SK-N-MC (cell line): ENCODE measurements around the gene C8A.

Source experiments
- EZH2 ChIP-seq: fragments of 200-600 bp; sonication (generic); IDR thresholded peaks from one replicate; pipeline ENCODE4 v1.6.1; 2017; ENCODE audit warnings: antibody characterized with exemption
- FOXP2 ChIP-seq: optimal IDR thresholded peaks from 2 replicates; pipeline ENCODE3; 2011; ENCODE audit warnings: mild to moderate bottlenecking, moderate library complexity; ENCODE audit not compliant: insufficient read depth; ENCODE audit errors: extremely low read length, control extremely low read depth
- POLR2AphosphoS5 ChIP-seq: IDR thresholded peaks from 2 replicates; pipeline ENCODE4 v1.6.1; 2012; ENCODE audit warnings: mild to moderate bottlenecking, low read depth, low read length, borderline replicate concordance

DNA sequence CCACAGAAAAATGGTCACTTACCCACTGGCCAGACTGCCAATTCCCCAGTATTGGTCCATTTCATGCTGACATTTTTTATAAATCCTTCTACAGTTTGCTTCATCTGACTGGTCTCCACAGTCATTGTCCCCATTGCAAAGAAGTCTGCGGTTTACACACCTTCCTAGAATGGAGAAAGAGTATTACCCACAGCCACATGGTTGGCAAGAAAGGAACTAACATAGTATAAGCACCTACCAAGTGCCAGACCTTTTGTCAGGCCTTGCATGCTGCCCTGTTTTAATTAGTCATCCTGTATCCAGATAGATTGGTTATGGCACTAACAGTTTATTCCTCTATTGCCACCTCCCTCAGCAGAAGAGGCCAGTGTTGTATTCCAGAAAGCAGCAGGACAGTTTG lies 100.1 kb downstream of the C8A start:
- TF ChIP-seq EZH2 (no peak), POLR2AphosphoS5 (no peak), FOXP2 (no peak)
